Measurements from ENCODE around the gene TMEM147. TPM values are rescaled to one million over a fixed set of nuclear protein-coding genes. Genes with fewer than 3 reads are reported as not detected.

TMEM147 gene
- total and polyA plus RNA-seq, 2 donors (not counting 3 experiments of a cell fraction or from before 2014, with no cell fraction given), result 75.8 to 214 TPM

DNA sequence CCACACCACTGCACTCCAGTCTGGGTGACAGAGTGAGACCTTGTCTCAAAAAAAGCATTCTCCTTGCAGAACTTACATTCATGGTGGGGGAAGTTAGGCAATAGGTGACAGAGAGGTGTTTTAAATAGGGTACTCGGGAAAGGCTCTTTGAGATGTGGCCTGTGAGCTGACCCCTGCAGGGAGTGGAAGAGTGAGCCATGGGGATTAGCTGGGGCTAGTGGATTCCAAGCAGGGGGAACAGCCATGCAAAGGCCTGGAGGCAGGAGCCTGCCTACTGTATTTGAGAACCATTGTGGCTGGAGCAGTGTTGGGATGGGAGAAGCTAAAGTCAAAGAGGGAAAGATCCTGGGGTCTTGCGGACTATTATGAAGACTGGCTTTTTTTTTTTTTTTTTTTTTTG is 28.1 kb upstream of the TMEM147 start:
- Histone ChIP-seq H3K9me3 (replicated peaks; ENCODE audit: control insufficient read depth, insufficient read depth, low read length) (no peaks in the 10 kb centered on the region), H3K9ac (replicated peaks; ENCODE audit: extremely low read depth, insufficient read depth, low read length) (no peak overlapping the region), H3K79me2 (ENCODE audit: control insufficient read depth, insufficient read depth, low read length) (no peaks in the 10 kb centered on the region), H3K27me3 (ENCODE audit: control insufficient read depth in 2 of 2, insufficient read depth in 2 of 2, low read length in 2 of 2) (peaks cover 8 to 11% of the 10 kb centered on the region in 2 experiments), H3K4me1 (ENCODE audit: control insufficient read depth, extremely low read depth, insufficient read depth, low read length) (no peaks in the 10 kb centered on the region), H3K27ac (ENCODE audit: insufficient read depth, low read depth, low read length) (no peak overlapping the region), H3K36me3 (ENCODE audit: control insufficient read depth in 2 of 2, extremely low read depth in 1 of 2, insufficient read depth in 2 of 2, low read length in 2 of 2) (no peaks in the 10 kb centered on the region), H2AFZ (ENCODE audit: low read depth, low read length) (no peak overlapping the region), H3K4me3 (replicated peaks in 1 of 3; ENCODE audit: insufficient read depth in 1 of 3, low read depth in 1 of 3, low read length in 3 of 3) (no peak overlapping the region), H3K4me2 (ENCODE audit: insufficient read depth, low read length) (no peak overlapping the region), H4K20me1 (replicated peaks; ENCODE audit: control insufficient read depth, extremely low read depth, insufficient read depth, low read length) (no peaks in the 10 kb centered on the region), H3K9me1 (replicated peaks; ENCODE audit: control insufficient read depth, extremely low read depth, insufficient read depth, low read length) (no peaks in the 10 kb centered on the region)
- no peak for FAIRE-seq
- CTCF ChIA-PET, result interaction anchor here (0.9 kb wide), 1 partner anchor 10 kb away, joined by 3 read pairs; the partner anchor contains the start of gene SBSN
- POLR2A ChIA-PET, result no interaction called here
- intact Hi-C loops (cut with micrococcal nuclease) (no loop called here), dilution Hi-C loops (cut with MboI; ENCODE audit: extremely low pct_ligation_motif_present, low sequenced_read_pairs) (no loop called here)
- BruUV-seq (replicated peaks), result no TSS peak
- no peak for TF ChIP-seq POLR2A (IDR thresholded peaks at IDR 0.05; ENCODE audit: low read depth, low read length)
- TF ChIP-seq EZH2 (IDR thresholded peaks at IDR 0.05; ENCODE audit: borderline replicate concordance, low read depth, low read length, severe bottlenecking), result no peak
- DNase-seq (ENCODE audit: low read depth, low spot score), result no peak

DNA sequence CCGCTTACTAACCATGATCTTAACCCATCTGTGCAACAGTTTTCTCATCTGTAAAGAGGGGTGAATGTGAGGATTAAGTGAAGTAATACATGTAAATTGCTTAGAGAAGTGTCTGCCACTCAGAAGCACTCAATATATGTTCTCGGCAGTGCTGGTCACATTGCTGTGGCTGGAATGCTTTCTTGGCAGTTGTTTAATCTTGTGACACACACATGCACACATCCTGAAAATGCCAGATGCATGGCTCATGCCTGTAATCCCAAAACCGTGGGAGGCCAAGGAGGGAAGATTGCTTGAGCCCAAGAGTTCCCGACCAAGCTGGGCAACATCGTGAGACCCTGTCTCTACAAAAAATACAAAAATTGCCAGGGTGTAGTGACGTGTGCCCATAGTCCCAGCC is 27.1 kb upstream of the TMEM147 start:
- Histone ChIP-seq H3K9me1 (replicated peaks; ENCODE audit: control insufficient read depth, extremely low read depth, insufficient read depth, low read length) (no peaks in the 10 kb centered on the region), H2AFZ (ENCODE audit: low read depth, low read length) (no peak overlapping the region), H3K27me3 (ENCODE audit: control insufficient read depth in 2 of 2, insufficient read depth in 2 of 2, low read length in 2 of 2) (peaks cover 4 to 8% of the 10 kb centered on the region in 2 experiments), H3K27ac (ENCODE audit: insufficient read depth, low read depth, low read length) (no peak overlapping the region), H3K4me1 (ENCODE audit: control insufficient read depth, extremely low read depth, insufficient read depth, low read length) (no peaks in the 10 kb centered on the region), H3K4me2 (ENCODE audit: insufficient read depth, low read length) (no peak overlapping the region), H3K36me3 (ENCODE audit: control insufficient read depth in 2 of 2, extremely low read depth in 1 of 2, insufficient read depth in 2 of 2, low read length in 2 of 2) (no peaks in the 10 kb centered on the region), H3K9ac (replicated peaks; ENCODE audit: extremely low read depth, insufficient read depth, low read length) (no peak overlapping the region), H3K4me3 (replicated peaks in 1 of 3; ENCODE audit: insufficient read depth in 1 of 3, low read depth in 1 of 3, low read length in 3 of 3) (no peak overlapping the region), H3K9me3 (replicated peaks; ENCODE audit: control insufficient read depth, insufficient read depth, low read length) (no peaks in the 10 kb centered on the region), H3K79me2 (ENCODE audit: control insufficient read depth, insufficient read depth, low read length) (no peaks in the 10 kb centered on the region), H4K20me1 (replicated peaks; ENCODE audit: control insufficient read depth, extremely low read depth, insufficient read depth, low read length) (no peaks in the 10 kb centered on the region)
- no TSS peak for BruUV-seq (replicated peaks)
- FAIRE-seq (no peak), DNase-seq (ENCODE audit: low read depth, low spot score) (no peak)
- intact Hi-C loops (cut with micrococcal nuclease), result no loop called here
- TF ChIP-seq EZH2 (IDR thresholded peaks at IDR 0.05; ENCODE audit: borderline replicate concordance, low read depth, low read length, severe bottlenecking) (no peak), FOS (IDR thresholded peaks at IDR 0.05; ENCODE audit: borderline replicate concordance, insufficient read depth, low read length) (no peak), JUN (IDR thresholded peaks at IDR 0.05; ENCODE audit: borderline replicate concordance, insufficient read depth, insufficient read length, low read depth) (no peak), POLR2AphosphoS5 (IDR thresholded peaks at IDR 0.05; ENCODE audit: insufficient read depth, low read depth, low read length) (no peak), MYC (IDR thresholded peaks at IDR 0.05; ENCODE audit: low read depth, low read length) (no peak), POLR2A (IDR thresholded peaks at IDR 0.05; ENCODE audit: low read depth, low read length) (no peak), GATA2 (IDR thresholded peaks at IDR 0.05; ENCODE audit: insufficient read depth, insufficient read length, low read depth, low read length) (no peak), CTCF (IDR thresholded peaks at IDR 0.05; ENCODE audit: extremely low read depth in 1 of 2, insufficient read depth in 1 of 2, low read depth in 1 of 2, low read length in 2 of 2) (no peak)
- TF ChIP-seq, protein P1, sequence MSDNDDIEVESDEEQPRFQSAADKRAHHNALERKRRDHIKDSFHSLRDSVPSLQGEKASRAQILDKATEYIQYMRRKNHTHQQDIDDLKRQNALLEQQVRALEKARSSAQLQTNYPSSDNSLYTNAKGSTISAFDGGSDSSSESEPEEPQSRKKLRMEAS (IDR thresholded peaks at IDR 0.05; ENCODE audit: insufficient read depth, insufficient read length), result no peak
- ChIA-PET CTCF (no interaction called here), POLR2A (no interaction called here)
- dilution Hi-C loops (cut with MboI; ENCODE audit: extremely low pct_ligation_motif_present, low sequenced_read_pairs), result no loop called here
